A549 (cell line): ENCODE measurements around the gene FHL1. TPM values are rescaled to one million over a fixed set of nuclear protein-coding genes. Genes with fewer than 3 reads are reported as not detected.
A peak's percentile ranks its signal among the peaks of the same experiment; 100 is the strongest.

Source experiments
- ATAC-seq, 2 experiments: fragments of 200-7000 bp in 1 of 2; fragments of >200 bp in 1 of 2; cut with Nextera tagmentation in 1 of 2; cut with Tn5 transposase in 1 of 2; 3 replicates each; pipeline versions ENCODE4 v1.8.0 to v1.9.1; 2018 to 2020; ENCODE audit warnings: mild to moderate bottlenecking in 1 of 2, moderate library complexity in 1 of 2
- CTCF ChIA-PET: fragments of 300-600 bp; sonication (Branson Sonifier 250); formaldehyde crosslinking; extraction: SDS; loops from one replicate; lab custom pipeline; 2021; ENCODE audit warnings: antibody characterized with exemption, inconsistent platforms; lab: Yijun Ruan, JAX
- POLR2A ChIA-PET: fragments of 350-600 bp; formaldehyde crosslinking; extraction: SDS; loops from one replicate; lab custom pipeline; 2021; ENCODE audit warnings: antibody characterized with exemption, inconsistent platforms; lab: Yijun Ruan, JAX
- DNase-seq, 2 experiments: peaks; one replicate each; pipeline versions ENCODE4 v3.0.0 to v3.0.0-alpha.2; 2011 to 2016; ENCODE audit warnings: low read depth in 1 of 2, low spot score in 1 of 2
- FAIRE-seq: peaks from 2 replicates; lab custom pipeline; 2011; peaks lifted over from hg19 to GRCh38; lab: Jason Lieb, UNC
- H3K27ac ChIP-seq, 2 experiments: fragments of >200 bp; sonication (Bioruptor Twin); formaldehyde crosslinking; 3 replicates each; pipeline ENCODE4 v1.5.1; 2016 to 2017
- H3K4me1 ChIP-seq: fragments of >200 bp; sonication (Bioruptor Twin); formaldehyde crosslinking; 3 replicates; pipeline ENCODE4 v1.6.1; 2016
- H3K4me2 ChIP-seq: fragments of >200 bp; sonication (Bioruptor Twin); formaldehyde crosslinking; 3 replicates; pipeline ENCODE4 v1.6.1; 2016
- H3K4me3 ChIP-seq: fragments of >200 bp; sonication (Bioruptor Twin); formaldehyde crosslinking; 3 replicates; pipeline ENCODE4 v1.5.1; 2016
- H3K9me3 ChIP-seq: fragments of >200 bp; sonication (Bioruptor Twin); formaldehyde crosslinking; 3 replicates; pipeline ENCODE4 v1.6.1; 2016
- CBX8 ChIP-seq: fragments of 200-600 bp; sonication (generic); IDR thresholded peaks from 2 replicates; pipeline ENCODE4 v1.6.1; 2016
- CHD4 ChIP-seq: fragments of 200-600 bp; sonication (generic); IDR thresholded peaks from 2 replicates; pipeline ENCODE4 v1.6.1; 2016; ENCODE audit warnings: antibody characterized with exemption, mild to moderate bottlenecking, borderline replicate concordance
- E2F6 ChIP-seq: IDR thresholded peaks from 2 replicates; pipeline ENCODE4 v1.6.1; 2012; ENCODE audit warnings: low read depth, borderline replicate concordance
- FOSL2 ChIP-seq, 2 experiments: fragments of 450-650 bp in 1 of 2; fragments of >200 bp in 1 of 2; sonication (Bioruptor Twin) in 1 of 2; formaldehyde crosslinking; IDR thresholded peaks; 2 replicates each; pipeline versions ENCODE4 v1.5.0 to v1.6.1; 2016 to 2020; ENCODE audit warnings: mild to moderate bottlenecking in 1 of 2, moderate library complexity in 1 of 2
- HEYL ChIP-seq: fragments of 250-450 bp; sonication (Bioruptor Pico); IDR thresholded peaks from 2 replicates; pipeline ENCODE4 v1.8.0; 2021; ENCODE audit warnings: mild to moderate bottlenecking, moderate library complexity
- HOXA7 ChIP-seq: fragments of 250-450 bp; sonication (Bioruptor Pico); IDR thresholded peaks from 2 replicates; pipeline ENCODE4 v1.5.0; 2020; ENCODE audit warnings: mild to moderate bottlenecking, moderate library complexity
- HOXB13 ChIP-seq: fragments of 250-450 bp; sonication (Bioruptor Pico); IDR thresholded peaks from 2 replicates; pipeline ENCODE4 v1.5.0; 2020; ENCODE audit warnings: low read depth, mild to moderate bottlenecking, moderate library complexity
- HOXB5 ChIP-seq: fragments of 250-450 bp; sonication (Bioruptor Pico); IDR thresholded peaks from 2 replicates; pipeline ENCODE4 v1.5.0; 2020; ENCODE audit warnings: mild to moderate bottlenecking, moderate library complexity
- JUN ChIP-seq, 2 experiments: fragments of >200 bp; sonication (Bioruptor Twin); formaldehyde crosslinking; IDR thresholded peaks; 2 replicates in 1 of 2; 3 replicates in 1 of 2; pipeline ENCODE4 v1.6.1; 2016 to 2017
- KDM1A ChIP-seq: fragments of 200-600 bp; sonication (generic); IDR thresholded peaks from 2 replicates; pipeline ENCODE4 v1.6.1; 2016; ENCODE audit warnings: low read depth, mild to moderate bottlenecking
- MAFK ChIP-seq: fragments of 450-650 bp; IDR thresholded peaks from 2 replicates; pipeline ENCODE4 v1.6.1; 2014; ENCODE audit not compliant: partially characterized antibody
- MAZ ChIP-seq: fragments of 150-350 bp; IDR thresholded peaks from 2 replicates; pipeline ENCODE4 v1.6.1; 2014; ENCODE audit warnings: antibody characterized with exemption, low read depth, low read length, borderline replicate concordance
- MYC ChIP-seq: IDR thresholded peaks from 2 replicates; pipeline ENCODE4 v1.6.1; 2012; ENCODE audit warnings: mild to moderate bottlenecking, inconsistent platforms, low read length, improper control_type of control experiment, borderline replicate concordance
- NFE2L2 ChIP-seq: fragments of 150-350 bp; conservative IDR thresholded peaks from 2 replicates; pipeline ENCODE4 v1.6.1; 2014; ENCODE audit warnings: low read length
- POLR2A ChIP-seq: IDR thresholded peaks from 2 replicates; pipeline ENCODE4 v1.6.1; 2012; ENCODE audit warnings: mild to moderate bottlenecking, low read length
- POLR2AphosphoS2 ChIP-seq: conservative IDR thresholded peaks from 2 replicates; pipeline ENCODE4 v1.6.1; 2012; ENCODE audit warnings: low read length, improper control_type of control experiment, inconsistent platforms
- RAD21 ChIP-seq, 2 experiments: fragments of >200 bp in 1 of 2; sonication (Bioruptor Twin) in 1 of 2; formaldehyde crosslinking in 1 of 2; IDR thresholded peaks in 1 of 2; conservative IDR thresholded peaks in 1 of 2; 2 replicates in 1 of 2; 3 replicates in 1 of 2; pipeline ENCODE4 v1.6.1; 2012 to 2018; ENCODE audit warnings: inconsistent platforms in 1 of 2
- RCOR1 ChIP-seq: fragments of 150-350 bp; IDR thresholded peaks from 2 replicates; pipeline ENCODE4 v1.6.1; 2014; ENCODE audit warnings: antibody characterized with exemption, low read length, low read depth
- TFCP2L1 ChIP-seq: fragments of 250-450 bp; sonication (Bioruptor Pico); IDR thresholded peaks from 2 replicates; pipeline ENCODE4 v1.5.0; 2021; ENCODE audit warnings: mild to moderate bottlenecking
- TP53 ChIP-seq: fragments of 250-450 bp; sonication (Bioruptor Pico); IDR thresholded peaks from 2 replicates; pipeline ENCODE4 v1.5.0; 2021; ENCODE audit warnings: mild to moderate bottlenecking, moderate library complexity
- USF2 ChIP-seq: fragments of 450-650 bp; IDR thresholded peaks from 2 replicates; pipeline ENCODE4 v1.6.1; 2014; ENCODE audit warnings: antibody characterized with exemption
- ZC3H11A ChIP-seq: fragments of 450-650 bp; IDR thresholded peaks from 2 replicates; pipeline ENCODE4 v1.6.1; 2014; ENCODE audit warnings: antibody characterized with exemption, mild to moderate bottlenecking
- ZFP36 ChIP-seq: fragments of 450-650 bp; IDR thresholded peaks from 2 replicates; pipeline ENCODE4 v1.6.1; 2014; ENCODE audit warnings: borderline replicate concordance; ENCODE audit not compliant: partially characterized antibody
- ZNF302 ChIP-seq: fragments of 250-450 bp; sonication (Bioruptor Pico); IDR thresholded peaks from 2 replicates; pipeline ENCODE4 v1.9.0; 2021; ENCODE audit warnings: inconsistent platforms, mild to moderate bottlenecking, moderate library complexity
- WGBS: methylation state at CpG from one replicate; pipeline ENCODE4 v1.1.6; 2017; ENCODE audit errors: missing lambda C conversion rate; 5-methylcytosine and 5-hydroxymethylcytosine counted together
- polyA minus RNA-seq: library from RNA; depleted of rRNA, polyadenylated mRNA; stranded (reverse); fragments of >200 nt; gene quantifications from 2 replicates; pipeline ENCODE4 v1.2.3, GENCODE V29; 2011; rRNA and poly(A)+ RNA removed
- polyA plus RNA-seq, 4 experiments: library from polyadenylated mRNA; depleted of rRNA in 3 of 4; stranded (reverse); fragments of >200 nt; fragmentation: RNase III in 1 of 4; extraction: RNeasy Plus Mini Kit Qiagen cat#74134 plus additional on column Dnase treatment in 1 of 4; gene quantifications; 2 replicates in 3 of 4; 3 replicates in 1 of 4; pipeline ENCODE4 v1.2.3, GENCODE V29; 2011 to 2017

The FHL1 gene
- polyA plus RNA-seq (2011; rRNA removed): 32.2 and 38.5 TPM in 2 replicates
- 7.9 and 11.0 TPM in 2 replicates for polyA plus RNA-seq (2012; cell fraction: cytosol; rRNA removed)
- 7.3 and 7.5 TPM in 2 replicates for polyA plus RNA-seq (2012; cell fraction: nucleus; rRNA removed)
- polyA plus RNA-seq (2017; fragmentation: RNase III; extraction: RNeasy Plus Mini Kit Qiagen cat#74134 plus additional on column Dnase treatment): 25.6 to 40.7 TPM (median 31.6 TPM) in 3 replicates
- polyA minus RNA-seq: 30.5 and 34.9 TPM in 2 replicates

- DNase-seq (peak in 1 of 2 experiments; percentile 18), ATAC-seq (peak; percentile 78 to 82), FAIRE-seq (no peak)
- Histone ChIP-seq H3K27ac (peak within 1 kb of the TSS; percentile 87 to 98), H3K4me2 (peak within 1 kb of the TSS; percentile 73), H3K9me3 (no peaks in the 10 kb centered on the region), H3K4me1 (no peaks in the 10 kb centered on the region; the same call in 1 of the 3 replicates), H3K4me3 (peak within 1 kb of the TSS; percentile 93)
- ChIA-PET CTCF (interaction anchor here (0.7 to 2.0 kb wide), 2 partner anchors 119 to 588 kb away, joined by 3 to 8 read pairs; no protein-coding TSS in a partner anchor), POLR2A (no interaction called here)
- TF ChIP-seq JUN (IDR thresholded peaks at IDR 0.05) (peak in 1 of 2 experiments; percentile 6; a peak in 1 of 5 replicates), KDM1A (no peak), RCOR1 (no peak), MAFK (no peak)
- WGBS: no CpG with 5 or more reads among the region's 84 CpGs
These were observed at the start of gene FHL1 for GRCh38 chrX:136147315-136147901. Gene FHL1 (plus strand): TSS chrX:136147533.

- Histone ChIP-seq H3K4me3 (no peak overlapping the region), H3K4me2 (no peak overlapping the region), H3K9me3 (no peaks in the 10 kb centered on the region), H3K27ac (no peak overlapping the region), H3K4me1 (no peaks in the 10 kb centered on the region)
- ChIA-PET CTCF (interaction anchor here (1.4 kb wide), 1 partner anchor 65 kb away, joined by 3 read pairs; no protein-coding TSS in a partner anchor), POLR2A (no interaction called here)
- TF ChIP-seq MAFK (no peak), USF2 (no peak)
- DNase-seq (no peak), FAIRE-seq (peak; percentile 94), ATAC-seq (no peak)
- 88% methylated on average over 42 of the region's 44 CpGs for WGBS
These were observed 49.2 kb upstream of the FHL1 start for GRCh38 chrX:136097871-136098805.

- Histone ChIP-seq H3K9me3 (no peaks in the 10 kb centered on the region), H3K4me2 (no peak overlapping the region), H3K4me3 (no peak overlapping the region), H3K4me1 (no peaks in the 10 kb centered on the region), H3K27ac (no peak overlapping the region)
- 9% methylated on average over 1 of the region's 1 CpG for WGBS
- ChIA-PET CTCF (interaction anchor here (0.6 to 1.1 kb wide), 3 partner anchors 10 to 994 kb away, joined by 3 to 4 read pairs (median 3); no protein-coding TSS in a partner anchor), POLR2A (no interaction called here)
- FAIRE-seq: no peak
- ATAC-seq: no peak
- TF ChIP-seq POLR2A (no peak), HOXB13 (CRISPR knock-in tag) (no peak), E2F6 (no peak), ZFP36 (no peak), MAZ (no peak), TP53 (CRISPR knock-in tag) (no peak), TFCP2L1 (CRISPR knock-in tag) (no peak)
- DNase-seq: no peak
These were observed 42.4 kb upstream of the FHL1 start for GRCh38 chrX:136104936-136105335.

GRCh38 chrX:136106920-136107528 is 40.3 kb upstream of the FHL1 start:
- FAIRE-seq (peak; percentile 59), DNase-seq (no peak), ATAC-seq (no peak)
- CTCF ChIA-PET: no interaction called here
- H3K4me3 ChIP-seq: no peak overlapping the region
- 54% methylated on average over 11 of the region's 11 CpGs for WGBS
- H3K9me3 ChIP-seq: no peaks in the 10 kb centered on the region
- H3K4me1 ChIP-seq: no peaks in the 10 kb centered on the region
- POLR2A ChIA-PET: no interaction called here
- peak overlapping the region; percentile 46; the same call in 2 of the 3 replicates for H3K4me2 ChIP-seq
- H3K27ac ChIP-seq: no peak overlapping the region
- TF ChIP-seq RCOR1: no peak
- TF ChIP-seq CBX8: no peak
- no peak for TF ChIP-seq HOXB5 (CRISPR knock-in tag)
- TF ChIP-seq MYC: no peak
- no peak for TF ChIP-seq TP53 (CRISPR knock-in tag)
- TF ChIP-seq MAFK: no peak
- no peak for TF ChIP-seq HOXB13 (CRISPR knock-in tag)
- TF ChIP-seq POLR2AphosphoS2: no peak
- no peak for TF ChIP-seq USF2
- TF ChIP-seq RAD21 (conservative IDR thresholded peaks at IDR 0.05 in 1 of 2, IDR thresholded peaks at IDR 0.05 in 1 of 2): no peak
- no peak for TF ChIP-seq HEYL (CRISPR knock-in tag)
- no peak for TF ChIP-seq NFE2L2
- no peak for TF ChIP-seq ZC3H11A
- no peak for TF ChIP-seq CHD4
- TF ChIP-seq ZNF302 (CRISPR knock-in tag): no peak
- TF ChIP-seq MAZ: no peak
- TF ChIP-seq FOSL2 (IDR thresholded peaks at IDR 0.05): no peak
- no peak for TF ChIP-seq FOSL2 (CRISPR knock-in tag; IDR thresholded peaks at IDR 0.05)
- no peak for TF ChIP-seq HOXA7 (CRISPR knock-in tag)
